Neural cell (in vitro differentiated cells): ENCODE measurements around the gene AIDA. TPM values are rescaled to one million over a fixed set of nuclear protein-coding genes. Genes with fewer than 3 reads are reported as not detected.

ENCODE experiments used
- H2AFZ ChIP-seq: fragments of 200-600, 300-800 bp; sonication (generic), shearing (Covaris generic); 2 replicates; pipeline ENCODE4 v1.6.0; 2014; ENCODE audit warnings: low read depth, mild to moderate bottlenecking, antibody characterized with exemption, low read length, moderate library complexity
- H3F3A ChIP-seq: fragments of 200-600 bp; shearing (Covaris generic); 2 replicates; pipeline ENCODE4 v1.6.1; 2016; ENCODE audit warnings: mild to moderate bottlenecking, moderate library complexity, mixed read lengths, antibody characterized with exemption, low read length; ENCODE audit not compliant: insufficient read depth, poor library complexity, severe bottlenecking
- H3K27ac ChIP-seq: fragments of 200-600, 300-800 bp; sonication (generic), shearing (Covaris generic); 2 replicates; pipeline ENCODE4 v1.5.1; 2014; ENCODE audit warnings: mild to moderate bottlenecking, low read length, moderate library complexity
- H3K27me3 ChIP-seq: fragments of 300-800, 200-600 bp; sonication (generic), shearing (Covaris generic); 2 replicates; pipeline ENCODE4 v1.6.0; 2014; ENCODE audit warnings: mild to moderate bottlenecking, low read depth, low read length, moderate library complexity; ENCODE audit not compliant: insufficient read depth
- H3K36me3 ChIP-seq: fragments of 300-800, 200-600 bp; sonication (generic), shearing (Covaris generic); 2 replicates; pipeline ENCODE4 v1.5.1; 2014; ENCODE audit warnings: mild to moderate bottlenecking, antibody characterized with exemption, low read length, moderate library complexity; ENCODE audit not compliant: insufficient read depth
- H3K4me2 ChIP-seq: fragments of 300-800, 200-600 bp; sonication (generic), shearing (Covaris generic); 2 replicates; pipeline ENCODE4 v1.6.0; 2014; ENCODE audit warnings: mild to moderate bottlenecking, low read length
- H3K4me3 ChIP-seq: fragments of 300-800, 200-600 bp; sonication (generic), shearing (Covaris generic); 2 replicates; pipeline ENCODE4 v1.5.1; 2014; ENCODE audit warnings: mild to moderate bottlenecking, low read length, moderate library complexity
- H3K79me2 ChIP-seq: fragments of 200-600 bp; shearing (Covaris generic); replicated peaks from 2 replicates; pipeline ENCODE4 v1.6.0; 2014; ENCODE audit warnings: mild to moderate bottlenecking, low read length, moderate library complexity; ENCODE audit not compliant: insufficient read depth
- H3K9ac ChIP-seq: fragments of 300-800, 200-600 bp; sonication (generic), shearing (Covaris generic); 2 replicates; pipeline ENCODE4 v1.6.1; 2016; ENCODE audit warnings: mild to moderate bottlenecking, low read length, mixed read lengths
- H3K9me2 ChIP-seq: fragments of 200-600 bp; shearing (Covaris generic); 2 replicates; pipeline ENCODE4 v1.6.1; 2016; ENCODE audit warnings: mild to moderate bottlenecking, low read length, mixed read lengths; ENCODE audit not compliant: insufficient read depth
- H3K9me3 ChIP-seq: fragments of 200-600, 300-800 bp; sonication (generic), shearing (Covaris generic); 2 replicates; pipeline ENCODE4 v1.6.1; 2016; ENCODE audit warnings: mild to moderate bottlenecking, mixed run types, low read length, moderate library complexity, mixed read lengths
- H4K20me1 ChIP-seq: fragments of 200-600 bp; shearing (Covaris generic); 2 replicates; pipeline ENCODE4 v1.6.1; 2016; ENCODE audit warnings: mild to moderate bottlenecking, mixed run types; ENCODE audit not compliant: insufficient read depth
- CTCF ChIP-seq: fragments of 450-650 bp; IDR thresholded peaks from 2 replicates; pipeline ENCODE4 v1.5.1; 2014; ENCODE audit warnings: antibody characterized with exemption, mild to moderate bottlenecking, moderate library complexity; ENCODE audit not compliant: poor library complexity, severe bottlenecking
- EP300 ChIP-seq: fragments of 450-650 bp; conservative IDR thresholded peaks from 2 replicates; pipeline ENCODE4 v1.6.1; 2014; ENCODE audit warnings: antibody characterized with exemption, mild to moderate bottlenecking, moderate library complexity; ENCODE audit not compliant: poor library complexity, severe bottlenecking
- EZH2 ChIP-seq: fragments of 200-600, 300-800 bp; shearing (Covaris generic), sonication (generic); IDR thresholded peaks from 2 replicates; pipeline ENCODE4 v1.6.1; 2014; ENCODE audit warnings: antibody characterized with exemption, low read length, borderline replicate concordance, mild to moderate bottlenecking; ENCODE audit not compliant: insufficient read depth, poor library complexity, severe bottlenecking
- MXI1 ChIP-seq: fragments of 450-650 bp; conservative IDR thresholded peaks from 2 replicates; pipeline ENCODE4 v1.6.1; 2014; ENCODE audit warnings: antibody characterized with exemption, mild to moderate bottlenecking; ENCODE audit not compliant: poor library complexity, severe bottlenecking
- POLR2AphosphoS5 ChIP-seq: IDR thresholded peaks from 2 replicates; pipeline ENCODE4 v1.6.1; 2012
- RAD21 ChIP-seq: fragments of 450-650 bp; conservative IDR thresholded peaks from 2 replicates; pipeline ENCODE4 v1.6.1; 2014; ENCODE audit warnings: antibody characterized with exemption, mild to moderate bottlenecking, moderate library complexity
- REST ChIP-seq: IDR thresholded peaks from 2 replicates; pipeline ENCODE4 v1.6.1; 2012; ENCODE audit warnings: borderline replicate concordance
- SMC3 ChIP-seq: fragments of 450-650 bp; conservative IDR thresholded peaks from 2 replicates; pipeline ENCODE4 v1.6.1; 2014; ENCODE audit warnings: antibody characterized with exemption, mild to moderate bottlenecking, moderate library complexity; ENCODE audit not compliant: poor library complexity
- TAF1 ChIP-seq: IDR thresholded peaks from 2 replicates; pipeline ENCODE4 v1.6.1; 2012; ENCODE audit warnings: low read depth
- polyA plus RNA-seq: library from polyadenylated mRNA; depleted of rRNA; stranded (reverse); fragments of >200 nt; gene quantifications from 2 replicates; pipeline ENCODE4 v1.2.3, GENCODE V29; 2014

Gene AIDA
- polyA plus RNA-seq, 1 donor from 2014 or later, result 13.6 TPM

GRCh38 chr1:222696741-222697140 lies 15.6 kb downstream of the AIDA start:
- H3F3A ChIP-seq, result no peaks in the 10 kb centered on the region
- H3K27ac ChIP-seq, result no peak overlapping the region
- H2AFZ ChIP-seq, result no peak overlapping the region
- no peaks in the 10 kb centered on the region for H3K27me3 ChIP-seq
- H3K79me2 ChIP-seq, result no peaks in the 10 kb centered on the region
- H3K9me3 ChIP-seq, result no peaks in the 10 kb centered on the region
- no peaks in the 10 kb centered on the region for H4K20me1 ChIP-seq
- H3K36me3 ChIP-seq, result no peaks in the 10 kb centered on the region
- H3K9ac ChIP-seq, result no peak overlapping the region
- TF ChIP-seq EZH2, result no peak
- no peaks in the 10 kb centered on the region for H3K9me2 ChIP-seq
- H3K4me3 ChIP-seq, result no peak overlapping the region
- no peak overlapping the region for H3K4me2 ChIP-seq

GRCh38 chr1:222694927-222695326 lies 17.4 kb downstream of the AIDA start:
- Histone ChIP-seq H3K4me2 (no peak overlapping the region), H3K9me2 (no peaks in the 10 kb centered on the region), H3K79me2 (no peaks in the 10 kb centered on the region), H3K4me3 (no peak overlapping the region), H2AFZ (no peak overlapping the region), H3K36me3 (no peaks in the 10 kb centered on the region), H3K9ac (no peak overlapping the region), H3K27me3 (no peaks in the 10 kb centered on the region), H4K20me1 (no peaks in the 10 kb centered on the region), H3K9me3 (no peaks in the 10 kb centered on the region), H3K27ac (no peak overlapping the region), H3F3A (no peaks in the 10 kb centered on the region)
- TF ChIP-seq POLR2AphosphoS5, result no peak
- no peak for TF ChIP-seq SMC3
- no peak for TF ChIP-seq REST
- TF ChIP-seq CTCF, result no peak
- no peak for TF ChIP-seq EP300
- TF ChIP-seq EZH2, result no peak
- no peak for TF ChIP-seq TAF1
- TF ChIP-seq RAD21, result no peak
- TF ChIP-seq MXI1, result no peak

- no peaks in the 10 kb centered on the region for H3K36me3 ChIP-seq
- H3K27me3 ChIP-seq, result no peaks in the 10 kb centered on the region
Observed at GRCh38 chr1:222691016-222691415, 21.3 kb downstream of the AIDA start.

More at GRCh38 chr1:222691016-222691415, 21.3 kb downstream of the AIDA start:
- Histone ChIP-seq H3K9ac (no peak overlapping the region), H3K9me2 (no peaks in the 10 kb centered on the region), H3K4me2 (no peak overlapping the region), H3K27ac (no peak overlapping the region), H3F3A (no peaks in the 10 kb centered on the region), H3K79me2 (no peaks in the 10 kb centered on the region), H3K4me3 (no peak overlapping the region), H2AFZ (no peak overlapping the region), H3K9me3 (no peaks in the 10 kb centered on the region), H4K20me1 (no peaks in the 10 kb centered on the region)
- no peak for TF ChIP-seq EP300
- TF ChIP-seq EZH2, result no peak
